Measurements from ENCODE around the gene WDR90.

DNA sequence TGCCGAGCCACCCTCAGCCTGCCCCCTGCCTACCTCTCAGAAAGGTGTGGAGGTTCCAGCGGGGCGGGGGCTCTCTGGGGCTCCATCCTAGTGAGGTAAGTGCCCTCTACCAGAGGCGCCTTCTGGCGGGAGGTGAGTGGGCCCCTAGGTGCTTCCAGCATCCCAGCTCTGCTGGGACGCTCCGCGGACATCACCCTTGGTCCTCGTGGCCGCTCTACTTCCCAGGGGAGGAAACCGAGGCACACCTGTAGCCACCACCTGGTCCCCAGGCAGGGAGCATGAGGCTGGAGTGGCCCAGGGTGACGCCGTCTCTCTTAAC lies 6.2 kb upstream of the WDR90 start:
- TF ChIP-seq, protein P1, sequence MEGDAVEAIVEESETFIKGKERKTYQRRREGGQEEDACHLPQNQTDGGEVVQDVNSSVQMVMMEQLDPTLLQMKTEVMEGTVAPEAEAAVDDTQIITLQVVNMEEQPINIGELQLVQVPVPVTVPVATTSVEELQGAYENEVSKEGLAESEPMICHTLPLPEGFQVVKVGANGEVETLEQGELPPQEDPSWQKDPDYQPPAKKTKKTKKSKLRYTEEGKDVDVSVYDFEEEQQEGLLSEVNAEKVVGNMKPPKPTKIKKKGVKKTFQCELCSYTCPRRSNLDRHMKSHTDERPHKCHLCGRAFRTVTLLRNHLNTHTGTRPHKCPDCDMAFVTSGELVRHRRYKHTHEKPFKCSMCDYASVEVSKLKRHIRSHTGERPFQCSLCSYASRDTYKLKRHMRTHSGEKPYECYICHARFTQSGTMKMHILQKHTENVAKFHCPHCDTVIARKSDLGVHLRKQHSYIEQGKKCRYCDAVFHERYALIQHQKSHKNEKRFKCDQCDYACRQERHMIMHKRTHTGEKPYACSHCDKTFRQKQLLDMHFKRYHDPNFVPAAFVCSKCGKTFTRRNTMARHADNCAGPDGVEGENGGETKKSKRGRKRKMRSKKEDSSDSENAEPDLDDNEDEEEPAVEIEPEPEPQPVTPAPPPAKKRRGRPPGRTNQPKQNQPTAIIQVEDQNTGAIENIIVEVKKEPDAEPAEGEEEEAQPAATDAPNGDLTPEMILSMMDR (IDR thresholded peaks at IDR 0.05), result no peak
- no peak for TF ChIP-seq POLR2A (IDR thresholded peaks at IDR 0.05; ENCODE audit: low read depth)
- no peak for TF ChIP-seq EP300 (IDR thresholded peaks at IDR 0.05)
- no peak for TF ChIP-seq POLR2AphosphoS5 (IDR thresholded peaks at IDR 0.05)

Measured in esophagus muscularis mucosa (tissue), 4 donors.